Smooth muscle cell (in vitro differentiated cells): ENCODE data around the gene E2F7. TPM values are rescaled to one million over a fixed set of nuclear protein-coding genes. Genes with fewer than 3 reads are reported as not detected.

ENCODE experiments used
- DNase-seq: peaks from one replicate; lab custom pipeline; 2025; ENCODE audit not compliant: unreplicated experiment; lab: John Stamatoyannopoulos, UW
- H2AFZ ChIP-seq: fragments of 200-600 bp; sonication (generic); 2 replicates; pipeline ENCODE4 v1.6.0; 2016; ENCODE audit warnings: antibody characterized with exemption, low read depth, mild to moderate bottlenecking
- H3F3A ChIP-seq: fragments of 200-600 bp; sonication (generic); 2 replicates; pipeline ENCODE4 v1.6.0; 2017; ENCODE audit warnings: antibody characterized with exemption, low read depth
- H3K27ac ChIP-seq: fragments of 200-600 bp; sonication (generic); 2 replicates; pipeline ENCODE4 v1.5.1; 2016; ENCODE audit warnings: low read depth, mild to moderate bottlenecking
- H3K27me3 ChIP-seq: fragments of 200-600 bp; sonication (generic); 2 replicates; pipeline ENCODE4 v1.6.1; 2016; ENCODE audit warnings: low read depth, mild to moderate bottlenecking
- H3K36me3 ChIP-seq: fragments of 200-600 bp; sonication (generic); 2 replicates; pipeline ENCODE4 v1.5.1; 2016; ENCODE audit warnings: low read depth
- H3K4me1 ChIP-seq: fragments of 200-600 bp; sonication (generic); 2 replicates; pipeline ENCODE4 v1.5.1; 2016; ENCODE audit warnings: low read depth
- H3K4me2 ChIP-seq: fragments of 200-600 bp; sonication (generic); 2 replicates; pipeline ENCODE4 v1.6.0; 2016; ENCODE audit warnings: mild to moderate bottlenecking
- H3K4me3 ChIP-seq: fragments of 200-600 bp; sonication (generic); 2 replicates; pipeline ENCODE4 v1.5.1; 2016; ENCODE audit warnings: mild to moderate bottlenecking
- H3K79me2 ChIP-seq: fragments of 200-600 bp; sonication (generic); 2 replicates; pipeline ENCODE4 v1.6.0; 2016; ENCODE audit warnings: low read depth, mild to moderate bottlenecking
- H3K9ac ChIP-seq: fragments of 200-600 bp; sonication (generic); 2 replicates; pipeline ENCODE4 v1.6.0; 2016; ENCODE audit warnings: low read depth
- H3K9me3 ChIP-seq: fragments of 200-600 bp; sonication (generic); replicated peaks from 2 replicates; pipeline ENCODE4 v1.5.1; 2016; ENCODE audit warnings: low read depth
- H4K20me1 ChIP-seq: fragments of 200-600 bp; sonication (generic); 2 replicates; pipeline ENCODE4 v1.6.0; 2016; ENCODE audit warnings: low read depth
- WGBS: methylation state at CpG from one replicate; pipeline ENCODE4 v1.1.7; 2016; ENCODE audit warnings: low lambda C conversion rate; 5-methylcytosine and 5-hydroxymethylcytosine counted together
- polyA plus RNA-seq: library from polyadenylated mRNA; unstranded; fragments of >200 nt; fragmentation: Nextera tagmentation; extraction: Ambion mirVana; gene quantifications from 2 replicates; pipeline ENCODE4 v1.2.1, GENCODE V29; 2016
- total RNA-seq: library from RNA; depleted of rRNA; stranded (reverse); fragments of >200 nt; gene quantifications from 2 replicates; pipeline ENCODE4 v1.2.3, GENCODE V29; 2014
- TF ChIP-seq, protein P1 (sequence below): fragments of 200-600 bp; sonication (generic); IDR thresholded peaks from 2 replicates; pipeline ENCODE4 v1.5.1; 2017; ENCODE audit warnings: borderline replicate concordance, mild to moderate bottlenecking, antibody characterized with exemption; ENCODE audit not compliant: insufficient read depth, poor library complexity, severe bottlenecking

E2F7 gene
- total and polyA plus RNA-seq, 2 experiments from 2014 or later: 5.1 to 16.0 TPM

DNA sequence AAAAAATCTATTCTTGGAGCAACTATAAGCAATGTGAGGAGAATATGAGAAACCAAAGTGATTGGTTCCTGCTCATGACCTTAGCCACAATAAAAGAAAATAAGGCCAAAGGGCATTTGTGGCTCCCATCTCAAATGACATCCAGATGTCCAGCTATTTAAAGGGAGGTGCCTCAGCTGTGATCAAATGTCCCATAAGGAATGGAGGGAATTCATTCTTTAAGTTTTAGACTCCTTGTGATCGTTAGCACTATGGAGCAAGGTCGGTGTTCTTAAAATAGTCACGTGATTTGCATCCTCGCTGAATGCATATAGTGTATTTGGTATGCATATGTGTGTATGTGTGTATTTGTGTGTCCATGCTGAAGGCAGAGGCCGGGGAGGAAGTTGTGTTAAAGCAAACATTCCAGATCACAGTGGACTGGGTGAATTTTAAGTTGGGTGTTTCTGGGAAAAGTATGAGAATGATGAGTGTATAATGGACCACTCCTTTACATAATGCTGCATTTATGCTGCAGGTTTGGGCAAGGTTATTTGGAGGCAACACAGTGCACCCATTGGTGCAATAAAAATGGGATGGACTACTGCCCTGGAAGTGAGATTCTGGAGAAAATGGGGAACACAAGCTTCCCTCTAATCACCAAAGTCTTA lies 5.6 kb upstream of the E2F7 start:
- WGBS: 90% methylated on average over 5 of the region's 5 CpGs
- H3K9me3 ChIP-seq: no peaks in the 10 kb centered on the region
- H3K9ac ChIP-seq: no peak overlapping the region
- H2AFZ ChIP-seq: no peak overlapping the region
- H3K4me2 ChIP-seq: no peak overlapping the region
- H3K4me3 ChIP-seq: no peak overlapping the region
- no peaks in the 10 kb centered on the region for H3K79me2 ChIP-seq
- no peaks in the 10 kb centered on the region for H3K36me3 ChIP-seq
- no peaks in the 10 kb centered on the region for H3F3A ChIP-seq
- no peaks in the 10 kb centered on the region for H4K20me1 ChIP-seq
- TF ChIP-seq, protein P1, sequence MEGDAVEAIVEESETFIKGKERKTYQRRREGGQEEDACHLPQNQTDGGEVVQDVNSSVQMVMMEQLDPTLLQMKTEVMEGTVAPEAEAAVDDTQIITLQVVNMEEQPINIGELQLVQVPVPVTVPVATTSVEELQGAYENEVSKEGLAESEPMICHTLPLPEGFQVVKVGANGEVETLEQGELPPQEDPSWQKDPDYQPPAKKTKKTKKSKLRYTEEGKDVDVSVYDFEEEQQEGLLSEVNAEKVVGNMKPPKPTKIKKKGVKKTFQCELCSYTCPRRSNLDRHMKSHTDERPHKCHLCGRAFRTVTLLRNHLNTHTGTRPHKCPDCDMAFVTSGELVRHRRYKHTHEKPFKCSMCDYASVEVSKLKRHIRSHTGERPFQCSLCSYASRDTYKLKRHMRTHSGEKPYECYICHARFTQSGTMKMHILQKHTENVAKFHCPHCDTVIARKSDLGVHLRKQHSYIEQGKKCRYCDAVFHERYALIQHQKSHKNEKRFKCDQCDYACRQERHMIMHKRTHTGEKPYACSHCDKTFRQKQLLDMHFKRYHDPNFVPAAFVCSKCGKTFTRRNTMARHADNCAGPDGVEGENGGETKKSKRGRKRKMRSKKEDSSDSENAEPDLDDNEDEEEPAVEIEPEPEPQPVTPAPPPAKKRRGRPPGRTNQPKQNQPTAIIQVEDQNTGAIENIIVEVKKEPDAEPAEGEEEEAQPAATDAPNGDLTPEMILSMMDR: no peak
- no peak overlapping the region for H3K27ac ChIP-seq
- DNase-seq: no peak
- H3K4me1 ChIP-seq: peaks cover 6% of the 10 kb centered on the region
- no peaks in the 10 kb centered on the region for H3K27me3 ChIP-seq

DNA sequence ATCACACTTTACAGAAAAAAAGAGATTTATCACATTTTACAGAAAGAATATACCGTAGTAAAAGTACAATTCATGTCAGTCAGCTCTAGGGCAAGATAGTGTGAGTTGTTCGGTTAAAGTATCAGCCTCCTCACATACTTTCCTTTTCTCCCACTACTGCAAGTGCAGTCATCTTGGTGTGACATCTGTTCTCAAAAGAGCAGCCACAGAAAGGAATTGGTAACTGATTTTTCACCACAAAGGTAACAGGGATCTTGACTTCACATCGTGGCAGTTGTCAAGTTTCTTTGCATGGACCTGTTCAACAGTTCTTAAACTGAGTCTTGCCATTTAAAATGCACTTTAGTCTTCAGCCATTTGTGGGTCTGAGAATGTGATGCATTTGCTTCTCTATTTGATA lies 5.0 kb upstream of the E2F7 start:
- no peaks in the 10 kb centered on the region for H3K79me2 ChIP-seq
- no peak overlapping the region for H3K4me2 ChIP-seq
- DNase-seq: no peak
- H3K4me1 ChIP-seq: peaks cover 6% of the 10 kb centered on the region
- H4K20me1 ChIP-seq: no peaks in the 10 kb centered on the region
- H2AFZ ChIP-seq: no peak overlapping the region
- TF ChIP-seq, protein P1: no peak
- H3K4me3 ChIP-seq: no peak overlapping the region
- no peak overlapping the region for H3K9ac ChIP-seq
- WGBS: 80% methylated on average over 3 of the region's 3 CpGs
- H3K9me3 ChIP-seq: no peaks in the 10 kb centered on the region
- no peaks in the 10 kb centered on the region for H3K36me3 ChIP-seq
- no peaks in the 10 kb centered on the region for H3F3A ChIP-seq
- no peak overlapping the region for H3K27ac ChIP-seq
- H3K27me3 ChIP-seq: no peaks in the 10 kb centered on the region

DNA sequence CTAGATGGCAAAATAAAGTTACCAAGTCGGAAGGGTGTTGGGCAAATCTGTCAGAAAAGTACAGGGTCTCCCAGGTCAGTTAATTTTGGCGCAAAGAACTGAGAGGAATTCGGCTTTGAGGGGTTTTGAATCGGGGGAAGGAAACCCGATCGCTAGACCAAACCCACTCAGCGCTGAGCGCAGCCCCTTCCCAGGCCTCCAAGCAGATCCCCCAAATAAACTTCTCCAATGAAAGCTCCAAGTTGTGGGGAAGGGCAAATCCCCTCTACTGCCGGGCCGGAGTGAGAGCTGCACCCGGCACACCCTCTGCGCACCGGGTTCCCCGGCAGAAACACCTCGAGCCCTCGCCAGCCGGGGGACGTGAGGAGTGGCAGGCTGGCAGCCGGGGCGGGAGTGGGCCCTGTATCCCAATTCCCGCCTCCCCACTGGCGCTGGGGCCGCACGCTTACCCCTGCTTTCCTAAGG lies 441 bp downstream of the E2F7 start:
- no peaks in the 10 kb centered on the region for H3K79me2 ChIP-seq
- no peaks in the 10 kb centered on the region for H3F3A ChIP-seq
- DNase-seq: no peak
- peak overlapping the region; percentile 88 for H3K27ac ChIP-seq
- H2AFZ ChIP-seq: peak overlapping the region; percentile 91
- WGBS: 2% methylated on average over 24 of the region's 24 CpGs
- H4K20me1 ChIP-seq: no peaks in the 10 kb centered on the region
- H3K4me1 ChIP-seq: peaks cover 24% of the 10 kb centered on the region
- no peaks in the 10 kb centered on the region for H3K27me3 ChIP-seq
- H3K36me3 ChIP-seq: no peaks in the 10 kb centered on the region
- H3K4me2 ChIP-seq: peak overlapping the region; percentile 94
- H3K4me3 ChIP-seq: peak overlapping the region; percentile 84
- TF ChIP-seq, protein P1: no peak
- H3K9me3 ChIP-seq: no peaks in the 10 kb centered on the region
- peak overlapping the region; percentile 91 for H3K9ac ChIP-seq
